H1 (cell line): Measurements from ENCODE around the gene STK39. TPM values are rescaled to one million over a fixed set of nuclear protein-coding genes. Genes with fewer than 3 reads are reported as not detected.

Experiments
- ATF2 ChIP-seq: IDR thresholded peaks from 2 replicates; pipeline ENCODE4 v1.6.1; 2012; ENCODE audit warnings: low read length, inconsistent platforms
- polyA plus RNA-seq, 7 experiments: library from polyadenylated mRNA; depleted of rRNA in 3 of 7; stranded (reverse) in 5 of 7; unstranded in 2 of 7; fragments of >200 nt in 5 of 7; fragments of 200-250 nt in 2 of 7; gene quantifications; 1 replicate in 5 of 7; 2 replicates in 1 of 7; 4 replicates in 1 of 7; pipeline versions ENCODE4 v1.2.1 to v1.2.3, GENCODE V29; 2011 to 2013; ENCODE audit warnings: missing spikeins in 2 of 7, mixed read lengths in 2 of 7
- total RNA-seq: library from RNA; stranded (reverse); fragmentation: NEBNext Ultra II Directional; extraction: Animal tissue kit (Norgen Biotek cat#: 25700); gene quantifications from 2 replicates; pipeline ENCODE4 v1.2.1, GENCODE V29; 2021

The STK39 gene
- total and polyA plus RNA-seq, 2 of the 8 experiments (the other 6 are each of a cell fraction or from before 2014, with no cell fraction given) = 13.7 to 23.8 TPM

DNA sequence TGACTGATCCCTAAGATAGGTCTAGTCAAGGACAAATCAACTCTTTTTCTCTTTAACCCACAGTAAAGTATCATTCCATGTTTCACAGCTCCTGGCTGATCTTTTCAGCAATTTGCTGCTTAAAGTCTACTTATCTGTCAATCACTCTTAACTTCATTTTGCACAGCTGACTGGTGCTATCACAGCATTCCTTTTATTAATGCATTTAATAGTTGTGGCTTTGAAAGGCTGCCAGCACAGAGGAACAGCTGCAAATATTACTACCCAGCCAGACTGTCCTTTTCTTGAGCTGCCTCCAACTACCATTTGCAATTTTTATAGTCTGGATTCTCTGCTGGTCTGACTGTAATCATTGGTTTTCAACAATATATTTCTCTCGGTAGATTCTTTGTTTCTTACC, 303.5 kb downstream of the STK39 start (continued):
- TF ChIP-seq ATF2 = no peak
